ENCODE results near the gene ASTN2. TPM values are rescaled to one million over a fixed set of nuclear protein-coding genes. Genes with fewer than 3 reads are reported as not detected.
"Not testable (repeated sequence)": the region's sequence is repeated elsewhere in the genome, so short reads cannot be mapped to it uniquely, and the experiment has no call there.

Gene ASTN2
- total RNA-seq, 1 donor from 2014 or later, result 9.7 TPM

- DNase-seq, result no peak
These were observed 463.0 kb downstream of the ASTN2 start for GRCh38 chr9:116951588-116952435.

GRCh38 chr9:116945817-116946216, 469.0 kb downstream of the ASTN2 start:
- no peak for DNase-seq

- no peak for DNase-seq
These were observed 469.9 kb downstream of the ASTN2 start for GRCh38 chr9:116944714-116945534.

DNA sequence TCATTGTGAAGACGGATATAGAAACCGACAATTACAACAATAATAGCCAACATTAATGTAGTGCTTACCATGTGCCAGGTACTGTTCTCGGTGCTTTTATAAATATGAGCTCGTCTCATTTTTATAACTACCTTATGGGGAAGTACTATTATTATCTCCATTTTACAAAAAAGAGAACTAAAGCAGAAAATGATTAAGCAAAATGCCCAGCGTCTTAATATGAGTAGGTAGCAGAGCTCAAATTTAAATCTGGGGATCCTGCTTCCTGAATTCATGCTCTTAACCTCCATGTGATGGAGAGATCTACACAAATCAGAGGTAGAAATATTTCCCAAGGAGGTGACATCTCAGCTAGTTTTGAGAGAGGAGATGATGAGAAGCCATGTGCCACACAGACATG, 470.9 kb downstream of the ASTN2 start:
- DNase-seq, result no peak

DNA sequence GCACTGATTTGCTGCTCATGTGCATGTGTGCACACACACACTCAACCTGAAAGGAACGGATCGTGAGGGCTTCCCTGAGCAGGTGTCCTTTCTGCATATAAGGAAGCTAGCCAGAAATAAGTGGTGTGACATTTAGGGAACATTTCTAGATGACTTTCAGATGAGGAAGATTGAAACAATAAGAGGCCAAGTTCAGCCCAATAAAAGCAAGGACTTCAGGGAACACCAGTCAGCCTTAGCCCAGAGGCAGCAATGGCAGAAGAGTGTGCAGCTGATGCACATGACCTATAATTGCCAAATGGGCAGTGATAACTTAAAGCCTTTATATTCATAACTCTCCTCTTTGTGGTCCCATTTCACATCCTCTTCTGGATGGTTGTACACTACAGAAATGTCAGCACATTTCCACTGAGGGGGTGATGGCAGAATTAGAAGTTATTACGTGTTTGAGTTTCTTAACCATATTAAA, 472.2 kb downstream of the ASTN2 start:
- DNase-seq, result no peak

DNA sequence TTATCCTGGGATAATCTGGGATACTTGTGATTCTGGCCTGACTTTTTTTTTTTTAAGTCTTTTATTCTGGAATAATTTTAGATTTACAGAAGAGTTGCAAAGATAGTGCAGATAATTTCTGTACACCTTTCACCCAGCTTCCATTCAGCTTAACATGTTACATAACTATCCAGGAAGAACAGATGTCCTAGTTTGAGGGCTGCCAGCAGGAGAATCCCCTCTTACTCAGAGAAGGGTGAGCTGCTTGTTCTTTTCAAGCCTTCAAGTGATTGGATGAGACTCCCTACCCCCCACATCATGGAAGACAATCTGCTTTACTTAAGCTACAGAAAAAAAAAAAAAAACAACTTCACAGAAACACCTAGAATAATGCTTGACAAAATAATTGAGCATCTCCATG, 473.6 kb downstream of the ASTN2 start:
- DNase-seq, result no peak

- no peak for DNase-seq
These were observed 474.1 kb downstream of the ASTN2 start for GRCh38 chr9:116940614-116941215.

DNA sequence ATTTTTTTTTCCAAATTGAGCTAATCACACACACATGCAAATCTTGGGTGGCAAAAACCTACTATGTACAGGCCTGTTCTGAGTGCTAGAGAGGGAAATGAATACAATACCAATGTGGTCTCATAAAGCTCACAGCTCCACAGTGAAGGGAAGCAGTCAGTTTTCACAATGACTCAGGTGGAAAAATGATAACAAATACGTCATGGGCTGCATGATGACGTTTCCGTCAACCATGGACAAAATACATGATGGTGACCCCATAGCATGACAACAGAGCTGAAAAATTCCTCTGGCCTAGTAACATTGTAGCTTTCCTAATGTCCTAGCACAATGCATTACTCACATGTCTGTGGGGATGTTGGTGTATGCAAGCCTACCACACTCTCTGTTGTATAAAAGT, 475.2 kb downstream of the ASTN2 start:
- no peak for DNase-seq

GRCh38 chr9:116939161-116939560, 475.7 kb downstream of the ASTN2 start:
- no peak for DNase-seq

DNA sequence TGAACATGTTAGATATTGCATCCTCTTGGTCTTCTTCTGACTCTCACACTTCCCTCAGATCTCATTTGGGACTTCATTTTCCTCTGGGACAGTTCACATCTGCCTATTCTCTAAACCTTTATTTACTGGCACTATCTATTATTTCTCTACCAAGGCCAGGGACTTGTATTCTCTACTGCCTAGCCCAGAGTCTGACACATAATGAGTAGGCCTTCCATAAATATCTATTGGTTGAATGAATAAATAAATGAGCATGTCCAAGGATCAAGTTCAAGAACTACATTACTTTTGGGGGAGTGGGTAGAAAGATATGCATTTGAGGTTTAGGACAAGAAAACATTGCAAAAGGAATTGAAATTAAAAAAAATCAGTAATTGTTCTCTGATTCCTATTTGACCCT, 477.5 kb downstream of the ASTN2 start:
- no peak for DNase-seq

GRCh38 chr9:116935149-116935897, 479.5 kb downstream of the ASTN2 start:
- DNase-seq, result no peak

GRCh38 chr9:116934131-116934530, 480.7 kb downstream of the ASTN2 start:
- DNase-seq, result no peak

DNA sequence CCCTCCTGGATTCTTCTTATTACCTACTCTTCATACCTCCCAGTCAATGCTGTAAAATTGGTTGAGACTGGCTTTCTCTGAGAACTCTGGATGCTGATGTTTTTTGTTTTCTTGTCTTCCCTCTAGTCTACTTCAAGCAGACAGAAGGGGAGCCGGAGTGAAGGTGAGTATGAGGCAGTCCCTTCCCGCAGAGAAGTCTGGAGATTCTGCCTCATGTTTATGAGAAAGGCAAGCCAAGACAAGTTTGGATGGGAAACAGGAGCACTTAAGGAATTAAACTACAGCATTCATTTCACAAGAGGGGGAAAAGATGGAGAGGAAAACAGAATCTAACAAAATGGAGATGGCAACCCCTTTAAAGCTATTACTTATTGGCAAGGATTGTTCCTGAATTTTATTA, 481.6 kb downstream of the ASTN2 start:
- no peak for DNase-seq

- no peak for DNase-seq
These were observed 485.2 kb downstream of the ASTN2 start for GRCh38 chr9:116929621-116930020.

- no peak for DNase-seq
These were observed 486.0 kb downstream of the ASTN2 start for GRCh38 chr9:116928884-116929283.

DNA sequence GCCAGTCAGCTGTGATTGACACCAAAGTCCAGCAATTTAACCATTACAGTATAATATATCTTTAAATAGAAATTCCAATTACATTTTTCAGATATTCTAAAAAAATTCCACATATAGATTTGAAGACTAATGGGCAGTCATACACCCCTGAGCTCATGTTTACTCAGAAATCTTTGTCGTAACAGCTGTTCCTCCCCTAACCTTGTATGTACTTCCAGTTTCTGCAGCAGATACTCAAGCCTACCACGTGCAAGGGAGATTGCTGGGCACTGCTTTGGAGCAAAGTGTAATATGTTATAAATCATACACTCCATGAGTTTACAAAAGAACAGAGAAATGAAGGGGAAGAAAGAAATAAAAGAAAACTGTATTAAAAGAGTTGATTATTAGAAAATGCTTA, 486.6 kb downstream of the ASTN2 start:
- DNase-seq, result no peak

DNA sequence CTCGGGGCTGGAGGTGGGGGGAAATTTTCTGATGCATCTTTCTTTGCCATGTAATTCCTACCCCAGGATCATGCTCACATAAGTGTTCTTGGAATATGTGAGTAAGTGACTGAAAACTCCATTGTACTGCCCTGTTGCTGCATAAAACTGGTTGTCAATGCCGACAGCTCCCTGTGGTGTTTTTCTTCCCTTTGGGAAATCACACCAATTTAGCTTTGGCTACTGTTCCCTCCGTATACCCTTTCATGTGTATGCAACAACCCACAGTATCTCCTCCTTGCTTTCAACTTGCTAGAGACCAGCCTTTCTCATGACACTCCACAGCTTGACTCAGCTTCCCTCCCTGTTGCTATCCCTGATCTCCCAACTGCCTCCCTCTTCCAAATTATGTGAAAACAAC, 487.1 kb downstream of the ASTN2 start:
- DNase-seq, result no peak

GRCh38 chr9:116925121-116925520, 489.7 kb downstream of the ASTN2 start:
- DNase-seq, result no peak

DNA sequence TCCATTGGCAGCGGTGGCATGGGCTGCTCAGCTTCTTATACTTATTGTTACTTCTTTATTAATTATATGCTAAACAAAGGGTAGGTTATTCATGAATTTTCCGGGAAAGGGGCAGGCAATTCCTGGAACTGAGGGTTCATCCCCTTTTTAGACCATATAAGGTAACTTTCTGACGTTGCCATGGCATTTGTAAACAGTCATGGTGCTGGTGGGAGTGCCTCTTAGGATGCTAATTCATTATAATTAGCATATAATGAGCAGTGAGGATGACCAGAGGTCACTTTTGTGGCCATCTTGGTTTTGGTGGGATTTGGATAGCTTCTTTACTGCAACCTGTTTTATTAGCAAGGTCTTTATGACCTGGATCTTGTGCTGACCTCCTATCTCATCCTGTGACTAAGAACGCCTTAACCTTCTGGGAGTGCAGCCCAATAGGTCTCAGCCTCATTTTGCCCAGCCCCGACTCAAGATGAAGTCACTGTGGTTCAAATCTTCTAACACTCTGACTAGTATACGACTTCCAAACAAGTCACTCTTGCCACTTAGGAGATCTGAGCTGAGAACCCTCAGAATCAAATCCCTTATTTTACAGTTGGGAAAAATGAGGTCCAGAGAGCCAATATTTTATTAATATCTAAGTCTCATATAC, 490.3 kb downstream of the ASTN2 start:
- no peak for DNase-seq

- DNase-seq, result not testable (repeated sequence)
These were observed 496.9 kb downstream of the ASTN2 start for GRCh38 chr9:116917895-116918508.

GRCh38 chr9:116913536-116913935, 501.3 kb downstream of the ASTN2 start:
- no peak for DNase-seq
